Brain pericyte (primary cell): Measurements from ENCODE around the gene CHMP2A.
A peak's percentile ranks its signal among the peaks of the same experiment; 100 is the strongest.

Experiments
- DNase-seq: peaks from one replicate; pipeline ENCODE4 v3.0.0-alpha.2; 2012; ENCODE audit warnings: low read depth, low spot score

The CHMP2A gene

GRCh38 chr19:58538257-58539168 lies 16.4 kb downstream of the CHMP2A start:
- DNase-seq, result no peak

- DNase-seq, result no peak
Measured at GRCh38 chr19:58536852-58537798, 17.8 kb downstream of the CHMP2A start.

GRCh38 chr19:58535857-58536256 lies 19.0 kb downstream of the CHMP2A start:
- no peak for DNase-seq

GRCh38 chr19:58531034-58531840 lies 23.7 kb downstream of the CHMP2A start:
- no peak for DNase-seq

GRCh38 chr19:58529405-58529804 lies 25.5 kb downstream of the CHMP2A start:
- DNase-seq, result no peak

GRCh38 chr19:58522709-58523108 lies 32.2 kb downstream of the CHMP2A start:
- no peak for DNase-seq

GRCh38 chr19:58521651-58522050 lies 33.3 kb downstream of the CHMP2A start:
- DNase-seq, result no peak

- DNase-seq, result no peak
Measured at GRCh38 chr19:58520257-58520599, 34.7 kb downstream of the CHMP2A start.

- peak; percentile 88 for DNase-seq
Measured at GRCh38 chr19:58519355-58520256, 35.3 kb downstream of the CHMP2A start, which contains the start of gene ZBTB45. ZBTB45 (minus strand) TSS chr19:58519810; CDS start chr19:58517673, 2,137 bp downstream.

- DNase-seq, result peak; percentile 42
Measured at GRCh38 chr19:58519087-58519354, 35.9 kb downstream of the CHMP2A start.

GRCh38 chr19:58518256-58519086 lies 36.4 kb downstream of the CHMP2A start:
- DNase-seq, result no peak

- no peak for DNase-seq
Measured at GRCh38 chr19:58516964-58517833, 37.7 kb downstream of the CHMP2A start.

GRCh38 chr19:58516246-58516836 lies 38.6 kb downstream of the CHMP2A start:
- no peak for DNase-seq

GRCh38 chr19:58515259-58515658 lies 39.6 kb downstream of the CHMP2A start:
- no peak for DNase-seq

GRCh38 chr19:58514564-58515022 lies 40.3 kb downstream of the CHMP2A start:
- no peak for DNase-seq

GRCh38 chr19:58513694-58514563 lies 41.0 kb downstream of the CHMP2A start:
- peak; percentile 40 for DNase-seq

- DNase-seq, result no peak
Measured at GRCh38 chr19:58513213-58513693, 41.7 kb downstream of the CHMP2A start.
